ENCODE measurements around the gene C10orf71. TPM values are rescaled to one million over a fixed set of nuclear protein-coding genes. Genes with fewer than 3 reads are reported as not detected.
A peak's percentile ranks its signal among the peaks of the same experiment; 100 is the strongest.

Gene C10orf71
- total and polyA plus RNA-seq, 11 donors, result 6.6 to 228 (median 112) TPM

GRCh38 chr10:49309691-49310411, 10.9 kb downstream of the C10orf71 start:
- Histone ChIP-seq H3K4me3 (no peak overlapping the region), H3K27ac (peak overlapping the region in 2 of 12 donors; percentile 32 to 81), H3K27me3 (no peaks in the 10 kb centered on the region), H3K36me3 (peaks cover 0 to 12% (median 0%) of the 10 kb centered on the region in 9 donors), H3K9me3 (peaks cover 0 to 4% (median 0%) of the 10 kb centered on the region in 12 donors), H3K4me1 (peaks cover 0 to 68% (median 29%) of the 10 kb centered on the region in 12 donors)
- TF ChIP-seq CTCF (IDR thresholded peaks at IDR 0.05) (no peak), POLR2A (IDR thresholded peaks at IDR 0.05) (no peak)
- WGBS, 4 donors, result 69 to 76% (median 71%) methylated on average over 9 of the region's 9 CpGs
- ATAC-seq (no peak), DNase-seq (no peak)
- intact Hi-C loops (cut with DNase I), result loop anchor here in 1 of 10 donors (10.0 kb wide), 1 partner anchor 205 kb away; no protein-coding TSS in a partner anchor

GRCh38 chr10:49310460-49310859, 11.5 kb downstream of the C10orf71 start:
- intact Hi-C loops (cut with DNase I), result loop anchor here in 1 of 10 donors (10.0 kb wide), 1 partner anchor 204 kb away; no protein-coding TSS in a partner anchor
- peaks cover 0 to 12% (median 0%) of the 10 kb centered on the region in 9 donors for H3K36me3 ChIP-seq
- WGBS, 4 donors, result 80 to 87% (median 85%) methylated on average over 5 of the region's 5 CpGs
- ATAC-seq (no peak), DNase-seq (no peak)
- TF ChIP-seq CTCF (IDR thresholded peaks at IDR 0.05), result no peak
- TF ChIP-seq POLR2A (IDR thresholded peaks at IDR 0.05), result no peak
- H3K4me1 ChIP-seq, result peaks cover 0 to 63% (median 26%) of the 10 kb centered on the region in 12 donors
- no peak overlapping the region for H3K4me3 ChIP-seq
- peaks cover 0 to 4% (median 0%) of the 10 kb centered on the region in 12 donors for H3K9me3 ChIP-seq
- no peaks in the 10 kb centered on the region for H3K27me3 ChIP-seq
- H3K27ac ChIP-seq, result peak overlapping the region in 1 of 12 donors; percentile 81

- Histone ChIP-seq H3K9me3 (peaks cover 0 to 4% (median 0%) of the 10 kb centered on the region in 12 donors), H3K27ac (peak overlapping the region in 4 of 12 donors; percentile 25 to 78 (median 48)), H3K4me3 (no peak overlapping the region), H3K27me3 (no peaks in the 10 kb centered on the region), H3K4me1 (peaks cover 0 to 59% (median 26%) of the 10 kb centered on the region in 12 donors), H3K36me3 (peaks cover 0 to 12% (median 0%) of the 10 kb centered on the region in 9 donors)
- ATAC-seq (peak in 2 of 4 donors; percentile 5 to 34), DNase-seq (no peak)
- intact Hi-C loops (cut with DNase I), result loop anchor here in 1 of 10 donors (10.0 kb wide), 1 partner anchor 204 kb away; no protein-coding TSS in a partner anchor
- WGBS, 4 donors, result 63 to 75% (median 66%) methylated on average over 6 to 7 of the region's 7 CpGs
- TF ChIP-seq POLR2A (IDR thresholded peaks at IDR 0.05), result no peak
- no peak for TF ChIP-seq CTCF (IDR thresholded peaks at IDR 0.05)
These were observed 12.1 kb downstream of the C10orf71 start for GRCh38 chr10:49310901-49311554.

Data from heart left ventricle (tissue), 16 donors.